ENCODE measurements around the gene SERTAD1. TPM values are rescaled to one million over a fixed set of nuclear protein-coding genes. Genes with fewer than 3 reads are reported as not detected.

The SERTAD1 gene
- polyA plus RNA-seq, 3 donors, result 21.0 to 55.9 (median 21.6) TPM

DNA sequence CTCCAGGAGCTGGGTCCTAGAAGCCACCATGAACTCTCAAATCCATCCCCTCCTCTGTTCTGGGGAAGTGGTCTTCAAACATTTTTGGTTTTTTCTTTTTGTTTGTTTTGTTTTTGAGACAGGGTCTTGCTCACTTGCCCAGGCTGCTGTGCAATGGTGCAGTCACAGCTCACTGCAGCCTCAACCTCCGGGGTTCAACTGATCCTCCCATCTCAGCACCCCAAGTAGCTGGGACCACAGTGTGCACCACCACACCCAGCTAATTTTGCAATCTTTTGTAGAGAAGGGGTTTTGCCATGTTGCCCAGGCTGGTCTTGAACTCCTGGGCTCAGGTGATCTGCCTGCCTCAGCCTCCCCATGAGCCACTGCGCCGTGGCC is 32.8 kb upstream of the SERTAD1 start:
- peaks cover 11% of the 10 kb centered on the region for H4K20me1 ChIP-seq (ENCODE audit: insufficient read depth, low read length)
- peaks cover 45 to 52% of the 10 kb centered on the region in 2 donors for H3K36me3 ChIP-seq (replicated peaks in 1 of 2; ENCODE audit: control insufficient read depth in 1 of 2, insufficient read depth in 2 of 2, low read length in 2 of 2)
- H3K79me2 ChIP-seq (ENCODE audit: insufficient read depth, low read length), result peaks cover 41% of the 10 kb centered on the region
- H3K27ac ChIP-seq (ENCODE audit: low read depth in 1 of 2, low read length in 2 of 2), result no peak overlapping the region
- H3K4me3 ChIP-seq (replicated peaks in 1 of 3; ENCODE audit: low read depth in 2 of 3, low read length in 3 of 3), result no peak overlapping the region
- Mint-ChIP-seq H3K27ac (no peak overlapping the region), H3K4me1 (peaks cover 28% of the 10 kb centered on the region), H3K9me3 (no peaks in the 10 kb centered on the region), H3K27me3 (ENCODE audit: low read depth in 3 of 3) (peaks cover 0 to 2% (median 1%) of the 10 kb centered on the region in 3 donors), H3K36me3 (peaks cover 29 to 61% of the 10 kb centered on the region in 2 donors), H3K4me3 (no peak overlapping the region)
- no peaks in the 10 kb centered on the region for H3K27me3 ChIP-seq (ENCODE audit: control insufficient read depth in 2 of 2, insufficient read depth in 2 of 2, low read length in 2 of 2)
- no peak overlapping the region for H3K9ac ChIP-seq (ENCODE audit: insufficient read depth, low read length, poor library complexity, severe bottlenecking)
- WGBS (ENCODE audit: insufficient coverage), result no CpG with 5 or more reads among the region's 3 CpGs
- H3K9me3 ChIP-seq (replicated peaks in 1 of 2; ENCODE audit: control insufficient read depth in 1 of 2, insufficient read depth in 1 of 2, low read length in 2 of 2), result no peaks in the 10 kb centered on the region
- H3K4me2 ChIP-seq (replicated peaks; ENCODE audit: extremely low read depth, low read length, poor library complexity, severe bottlenecking), result no peak overlapping the region
- peaks cover 30% of the 10 kb centered on the region in 2 donors for H3K4me1 ChIP-seq (ENCODE audit: control insufficient read depth in 1 of 2, insufficient read depth in 2 of 2, low read length in 2 of 2)
- DNase-seq, result no peak
- TF ChIP-seq, protein P1, sequence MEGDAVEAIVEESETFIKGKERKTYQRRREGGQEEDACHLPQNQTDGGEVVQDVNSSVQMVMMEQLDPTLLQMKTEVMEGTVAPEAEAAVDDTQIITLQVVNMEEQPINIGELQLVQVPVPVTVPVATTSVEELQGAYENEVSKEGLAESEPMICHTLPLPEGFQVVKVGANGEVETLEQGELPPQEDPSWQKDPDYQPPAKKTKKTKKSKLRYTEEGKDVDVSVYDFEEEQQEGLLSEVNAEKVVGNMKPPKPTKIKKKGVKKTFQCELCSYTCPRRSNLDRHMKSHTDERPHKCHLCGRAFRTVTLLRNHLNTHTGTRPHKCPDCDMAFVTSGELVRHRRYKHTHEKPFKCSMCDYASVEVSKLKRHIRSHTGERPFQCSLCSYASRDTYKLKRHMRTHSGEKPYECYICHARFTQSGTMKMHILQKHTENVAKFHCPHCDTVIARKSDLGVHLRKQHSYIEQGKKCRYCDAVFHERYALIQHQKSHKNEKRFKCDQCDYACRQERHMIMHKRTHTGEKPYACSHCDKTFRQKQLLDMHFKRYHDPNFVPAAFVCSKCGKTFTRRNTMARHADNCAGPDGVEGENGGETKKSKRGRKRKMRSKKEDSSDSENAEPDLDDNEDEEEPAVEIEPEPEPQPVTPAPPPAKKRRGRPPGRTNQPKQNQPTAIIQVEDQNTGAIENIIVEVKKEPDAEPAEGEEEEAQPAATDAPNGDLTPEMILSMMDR (IDR thresholded peaks at IDR 0.05), result no peak
- intact Hi-C loops (cut with micrococcal nuclease), result no loop called here
- no peak overlapping the region for H2AFZ ChIP-seq (ENCODE audit: insufficient read depth, low read depth, low read length, poor library complexity, severe bottlenecking)

DNA sequence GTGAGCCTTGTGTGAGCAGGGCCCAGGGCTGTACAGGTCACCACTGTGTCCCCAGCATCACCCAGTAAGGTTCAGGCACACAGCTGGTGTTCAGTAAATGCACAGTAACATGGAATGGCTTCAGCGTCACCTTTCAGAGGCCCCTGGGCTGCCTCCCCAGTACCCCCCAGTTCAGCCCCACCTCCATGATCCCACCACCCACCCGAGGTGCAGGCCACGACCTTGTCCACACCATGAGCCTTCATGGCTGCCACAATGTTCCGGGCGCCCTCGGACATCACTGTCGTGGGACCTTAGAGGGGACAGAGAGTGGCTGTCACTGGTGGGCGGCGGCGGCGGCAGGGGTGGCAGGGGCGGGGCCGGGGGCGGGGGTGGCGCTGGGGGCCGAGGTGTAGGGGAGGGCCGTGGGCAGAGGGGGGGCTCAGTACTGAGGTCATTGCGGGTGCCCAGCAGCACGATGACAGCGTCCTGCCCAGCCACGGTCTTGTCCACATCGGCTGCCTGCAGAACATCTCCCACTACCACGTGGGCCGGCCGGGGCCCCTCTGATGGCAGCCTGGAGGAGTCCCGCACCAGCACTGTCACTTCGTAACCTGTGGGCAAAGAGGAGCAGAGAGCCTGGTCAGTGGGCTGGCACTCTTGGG is 32.3 kb upstream of the SERTAD1 start:
- DNase-seq, result no peak
- TF ChIP-seq, protein P1 (IDR thresholded peaks at IDR 0.05), result no peak
- peaks cover 0 to 2% (median 1%) of the 10 kb centered on the region in 3 donors for H3K27me3 Mint-ChIP-seq (ENCODE audit: low read depth in 3 of 3)
- Histone ChIP-seq H3K9ac (ENCODE audit: insufficient read depth, low read length, poor library complexity, severe bottlenecking) (no peak overlapping the region), H3K36me3 (replicated peaks in 1 of 2; ENCODE audit: control insufficient read depth in 1 of 2, insufficient read depth in 2 of 2, low read length in 2 of 2) (peaks cover 49 to 57% of the 10 kb centered on the region in 2 donors), H3K4me1 (ENCODE audit: control insufficient read depth in 1 of 2, insufficient read depth in 2 of 2, low read length in 2 of 2) (peaks cover 25 to 26% of the 10 kb centered on the region in 2 donors), H3K27ac (ENCODE audit: low read depth in 1 of 2, low read length in 2 of 2) (no peak overlapping the region), H3K4me2 (replicated peaks; ENCODE audit: extremely low read depth, low read length, poor library complexity, severe bottlenecking) (no peak overlapping the region), H4K20me1 (ENCODE audit: insufficient read depth, low read length) (peaks cover 11% of the 10 kb centered on the region), H2AFZ (ENCODE audit: insufficient read depth, low read depth, low read length, poor library complexity, severe bottlenecking) (no peak overlapping the region), H3K9me3 (replicated peaks in 1 of 2; ENCODE audit: control insufficient read depth in 1 of 2, insufficient read depth in 1 of 2, low read length in 2 of 2) (no peaks in the 10 kb centered on the region), H3K27me3 (ENCODE audit: control insufficient read depth in 2 of 2, insufficient read depth in 2 of 2, low read length in 2 of 2) (no peaks in the 10 kb centered on the region), H3K79me2 (ENCODE audit: insufficient read depth, low read length) (peaks cover 38% of the 10 kb centered on the region), H3K4me3 (replicated peaks in 1 of 3; ENCODE audit: low read depth in 2 of 3, low read length in 3 of 3) (no peak overlapping the region)
- peaks cover 32 to 66% of the 10 kb centered on the region in 2 donors for H3K36me3 Mint-ChIP-seq
- peaks cover 24% of the 10 kb centered on the region for H3K4me1 Mint-ChIP-seq
- no peaks in the 10 kb centered on the region for H3K9me3 Mint-ChIP-seq
- intact Hi-C loops (cut with micrococcal nuclease), result no loop called here
- H3K4me3 Mint-ChIP-seq, result no peak overlapping the region
- H3K27ac Mint-ChIP-seq, result no peak overlapping the region
- 100% methylated on average over 3 of the region's 27 CpGs for WGBS (ENCODE audit: insufficient coverage)
